Ovary (tissue), 9 donors: ENCODE data around the gene RAPH1. TPM values are rescaled to one million over a fixed set of nuclear protein-coding genes. Genes with fewer than 3 reads are reported as not detected.

Source experiments
- DNase-seq, 5 donors: peaks; one replicate each; pipeline ENCODE4 v3.0.0-alpha.2; 2019 to 2020
- H3K27ac ChIP-seq, 2 donors: fragments of 200-600 bp; one replicate each; pipeline versions ENCODE4 v1.5.1 to v1.8.0; 2019 to 2022
- H3K27me3 ChIP-seq: fragments of 200-600 bp; one replicate; pipeline ENCODE4 v1.8.0; 2022
- H3K36me3 ChIP-seq: fragments of 200-600 bp; sonication (generic); one replicate; pipeline ENCODE4 v1.5.1; 2019
- H3K4me1 ChIP-seq: one replicate; pipeline ENCODE4 v1.8.1; 2013; ENCODE audit warnings: mild to moderate bottlenecking, moderate library complexity; ENCODE audit not compliant: insufficient read depth
- H3K4me3 ChIP-seq: fragments of 200-600 bp; sonication (generic); one replicate; pipeline ENCODE4 v1.5.1; 2017
- H3K9me3 ChIP-seq, 2 donors: fragments of 200-600 bp in 1 of 2; sonication (generic) in 1 of 2; one replicate each; pipeline versions ENCODE4 v1.5.1 to v1.8.1; 2013 to 2019; ENCODE audit warnings: mild to moderate bottlenecking in 1 of 2, moderate library complexity in 1 of 2
- EP300 ChIP-seq: sonication (generic); formaldehyde crosslinking; IDR thresholded peaks from one replicate; pipeline ENCODE4 v1.6.1; 2017; ENCODE audit warnings: antibody characterized with exemption
- POLR2A ChIP-seq: fragments of 450-650 bp; IDR thresholded peaks from one replicate; pipeline ENCODE4 v1.6.1; 2017; ENCODE audit warnings: antibody characterized with exemption, mild to moderate bottlenecking, moderate library complexity
- WGBS, 3 donors: extraction: QIAGEN DNeasy Blood & Tissue Kit in 1 of 3; methylation state at CpG; one replicate each; pipeline versions ENCODE4 v1.1.5 to v1.1.7; 2013 to 2017; 5-methylcytosine and 5-hydroxymethylcytosine counted together
- intact Hi-C, 4 donors: fragments of 100-400 bp; cut with DNase I; formaldehyde crosslinking; loops; one replicate each; pipeline versions ENCODE4 v1.11.0 to v1.15.1; 2022 to 2023
- polyA plus RNA-seq, 2 donors: library from polyadenylated mRNA; stranded (reverse); fragments of 200-250 nt in 1 of 2; fragments of 350-450 nt in 1 of 2; fragmentation: Illumina TruSeq in 1 of 2; extraction: RNeasy Lipid Tissue Mini Kit (QIAGEN cat#74804) in 1 of 2; gene quantifications; one replicate each; pipeline ENCODE4 v1.2.3, GENCODE V29; 2013 to 2014
- total RNA-seq, 7 donors: library from RNA; depleted of rRNA in 2 of 7; stranded (reverse); fragments of >200 nt in 2 of 7; fragmentation: NEBNext Ultra II Directional in 3 of 7; extraction: Animal tissue kit (Norgen Biotek cat#: 25700) in 3 of 7; gene quantifications; one replicate each; pipeline versions ENCODE4 v1.1.0 to v1.2.4, GENCODE V29; 2016 to 2023
- TF ChIP-seq, protein P1 (sequence below), 3 donors: fragments of 450-650 bp in 2 of 3; fragments of 200-600 bp in 1 of 3; IDR thresholded peaks; one replicate each; pipeline versions ENCODE4 v1.5.1 to v1.8.0; 2016 to 2022; ENCODE audit warnings: antibody characterized with exemption in 3 of 3, mild to moderate bottlenecking in 1 of 3
- donor health status: DM: no; HTN: no; CAD: no; lungs with moderate emphysema.
- donor health status: DM: no; HTN: no; CAD: no.
- donor health status: Bipolar disorder and iron deficiency.
- donor health status: DM: yes; HTN: yes; CAD: no.
- donor health status: DM: no; HTN: no; CAD: no.
- donor health status: DM: yes; HTN: yes; CAD: no.

Gene RAPH1
- total and polyA plus RNA-seq, 9 donors, result 2.7 to 23.5 (median 10.5) TPM

DNA sequence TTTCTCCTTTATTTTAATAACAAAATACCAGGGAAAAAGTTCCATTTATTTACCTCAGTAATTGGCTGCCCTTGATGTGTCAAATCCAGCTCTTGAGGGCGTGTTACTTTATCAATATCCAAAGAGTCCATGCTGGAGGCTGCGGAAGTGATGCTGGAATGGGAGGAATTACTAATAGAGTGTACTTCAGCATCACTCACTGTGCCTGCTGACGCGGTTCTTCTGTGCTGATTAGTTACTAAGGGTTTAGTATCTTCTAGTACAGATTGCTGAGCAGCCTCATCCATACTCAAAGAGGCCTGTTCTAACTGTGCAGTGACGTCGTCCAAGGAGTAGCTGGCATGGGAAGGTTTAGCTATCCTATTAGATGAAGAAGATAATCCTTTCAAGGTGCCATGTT is 45.6 kb downstream of the RAPH1 start:
- H3K27me3 ChIP-seq, result no peaks in the 10 kb centered on the region
- no peaks in the 10 kb centered on the region for H3K36me3 ChIP-seq
- intact Hi-C loops, result loop anchor here in 1 of 4 donors (10.0 kb wide), 1 partner anchor 325 kb away; no protein-coding TSS in a partner anchor
- WGBS, 3 donors, result 92 to 95% (median 94%) methylated on average over 6 of the region's 6 CpGs
- TF ChIP-seq EP300 (no peak), POLR2A (no peak)
- TF ChIP-seq, protein P1, sequence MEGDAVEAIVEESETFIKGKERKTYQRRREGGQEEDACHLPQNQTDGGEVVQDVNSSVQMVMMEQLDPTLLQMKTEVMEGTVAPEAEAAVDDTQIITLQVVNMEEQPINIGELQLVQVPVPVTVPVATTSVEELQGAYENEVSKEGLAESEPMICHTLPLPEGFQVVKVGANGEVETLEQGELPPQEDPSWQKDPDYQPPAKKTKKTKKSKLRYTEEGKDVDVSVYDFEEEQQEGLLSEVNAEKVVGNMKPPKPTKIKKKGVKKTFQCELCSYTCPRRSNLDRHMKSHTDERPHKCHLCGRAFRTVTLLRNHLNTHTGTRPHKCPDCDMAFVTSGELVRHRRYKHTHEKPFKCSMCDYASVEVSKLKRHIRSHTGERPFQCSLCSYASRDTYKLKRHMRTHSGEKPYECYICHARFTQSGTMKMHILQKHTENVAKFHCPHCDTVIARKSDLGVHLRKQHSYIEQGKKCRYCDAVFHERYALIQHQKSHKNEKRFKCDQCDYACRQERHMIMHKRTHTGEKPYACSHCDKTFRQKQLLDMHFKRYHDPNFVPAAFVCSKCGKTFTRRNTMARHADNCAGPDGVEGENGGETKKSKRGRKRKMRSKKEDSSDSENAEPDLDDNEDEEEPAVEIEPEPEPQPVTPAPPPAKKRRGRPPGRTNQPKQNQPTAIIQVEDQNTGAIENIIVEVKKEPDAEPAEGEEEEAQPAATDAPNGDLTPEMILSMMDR (IDR thresholded peaks at IDR 0.05), result no peak
- no peak overlapping the region for H3K27ac ChIP-seq
- no peaks in the 10 kb centered on the region for H3K9me3 ChIP-seq
- no peaks in the 10 kb centered on the region for H3K4me1 ChIP-seq
- H3K4me3 ChIP-seq, result no peak overlapping the region
- DNase-seq, result no peak

DNA sequence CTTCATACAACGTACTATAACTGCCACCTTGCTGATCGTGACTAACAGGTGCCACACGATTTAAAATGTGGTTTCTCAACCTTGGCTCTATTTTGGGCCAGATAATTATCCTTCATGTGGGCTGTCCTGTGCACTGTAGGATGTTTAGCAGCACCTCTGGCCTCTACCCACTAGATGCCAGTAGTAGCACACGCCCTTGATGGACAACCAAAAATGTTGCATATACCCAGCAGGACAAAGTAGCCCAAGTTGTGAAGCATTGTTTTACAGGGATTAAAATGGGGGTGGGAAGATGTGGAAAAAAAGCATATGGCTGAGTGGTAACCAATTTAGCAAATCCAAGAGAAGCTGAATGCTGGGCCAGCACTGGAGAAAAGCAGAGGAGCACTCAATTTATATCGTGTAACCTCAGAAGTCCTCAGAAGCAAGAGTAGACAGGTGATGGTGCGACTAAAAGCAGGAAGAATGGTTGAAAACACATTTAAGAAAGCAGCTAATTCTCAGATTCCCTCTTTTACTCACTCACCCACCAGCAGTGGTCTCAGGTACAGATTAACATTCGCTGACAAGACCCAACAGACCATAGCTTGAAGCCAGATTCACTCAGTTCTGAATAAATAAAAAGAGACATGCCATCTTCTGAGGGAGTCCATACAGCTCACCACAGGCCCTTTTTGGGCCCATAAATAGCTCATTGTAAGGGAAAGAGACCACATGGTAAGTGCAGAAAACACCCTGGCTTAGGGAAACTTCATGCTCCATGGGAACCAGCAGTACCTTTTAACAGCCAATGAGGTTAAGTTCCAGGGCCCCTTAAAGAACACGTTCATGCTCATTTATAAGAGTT is 50.6 kb downstream of the RAPH1 start:
- Histone ChIP-seq H3K36me3 (no peaks in the 10 kb centered on the region), H3K4me1 (no peaks in the 10 kb centered on the region), H3K27ac (no peak overlapping the region), H3K9me3 (no peaks in the 10 kb centered on the region), H3K27me3 (no peaks in the 10 kb centered on the region), H3K4me3 (no peak overlapping the region)
- DNase-seq, result no peak
- WGBS, 3 donors, result 85 to 90% (median 89%) methylated on average over 8 of the region's 8 CpGs
- TF ChIP-seq EP300 (no peak), POLR2A (no peak)
- TF ChIP-seq, protein P1 (IDR thresholded peaks at IDR 0.05), result no peak
- intact Hi-C loops, result loop anchor here in 1 of 4 donors (10.0 kb wide), 1 partner anchor 330 kb away; no protein-coding TSS in a partner anchor

DNA sequence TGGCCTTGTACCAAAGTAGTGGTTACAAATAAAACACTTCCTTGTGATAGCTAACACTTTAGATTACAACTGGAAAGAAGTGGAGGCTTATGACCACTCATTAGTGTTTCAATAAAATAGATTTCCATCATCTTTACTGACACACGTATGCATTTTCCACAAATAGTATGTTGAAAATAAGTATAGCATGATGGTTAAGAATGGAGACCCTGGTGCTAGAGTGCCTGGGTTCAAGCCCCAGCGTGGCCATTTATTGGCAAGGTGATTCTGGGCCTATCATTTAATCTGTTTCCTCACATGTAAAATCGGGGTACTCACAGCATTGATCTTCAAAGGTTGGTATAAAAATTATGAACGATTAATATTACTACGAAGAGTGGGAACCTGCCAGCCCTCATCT is 54.5 kb downstream of the RAPH1 start:
- DNase-seq, result no peak
- TF ChIP-seq POLR2A (no peak), EP300 (no peak)
- TF ChIP-seq, protein P1 (IDR thresholded peaks at IDR 0.05), result no peak
- Histone ChIP-seq H3K4me3 (no peak overlapping the region), H3K4me1 (no peaks in the 10 kb centered on the region), H3K27ac (no peak overlapping the region), H3K27me3 (no peaks in the 10 kb centered on the region), H3K36me3 (no peaks in the 10 kb centered on the region), H3K9me3 (no peaks in the 10 kb centered on the region)
- intact Hi-C loops, result loop anchor here in 1 of 4 donors (10.0 kb wide), 1 partner anchor 334 kb away; no protein-coding TSS in a partner anchor
- WGBS, 3 donors, result 91 to 94% (median 92%) methylated on average over 5 of the region's 5 CpGs

DNA sequence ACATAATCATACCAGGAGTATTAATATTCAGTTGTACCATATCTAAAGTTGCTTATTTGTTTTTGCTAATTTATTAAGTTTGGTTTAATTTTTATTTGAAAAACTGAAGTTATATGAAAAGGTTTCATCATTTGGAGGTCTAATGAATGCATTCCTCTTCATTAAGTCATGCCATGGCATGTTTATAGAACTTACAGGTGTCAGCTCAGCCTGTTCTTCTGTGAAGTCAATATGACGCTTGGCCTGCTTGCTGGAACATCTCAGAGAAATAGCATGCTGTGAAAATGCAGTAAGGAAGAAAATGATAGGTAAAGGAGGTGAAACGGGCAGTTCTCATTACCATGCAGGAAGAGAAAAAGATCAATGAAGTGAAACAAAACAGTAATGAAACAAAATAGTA is 58.2 kb downstream of the RAPH1 start:
- Histone ChIP-seq H3K4me1 (no peaks in the 10 kb centered on the region), H3K4me3 (no peak overlapping the region), H3K27me3 (no peaks in the 10 kb centered on the region), H3K27ac (no peak overlapping the region), H3K36me3 (no peaks in the 10 kb centered on the region), H3K9me3 (no peaks in the 10 kb centered on the region)
- TF ChIP-seq, protein P1 (IDR thresholded peaks at IDR 0.05), result no peak
- TF ChIP-seq EP300 (no peak), POLR2A (no peak)
- intact Hi-C loops, result no loop called here
- DNase-seq, result no peak
- whole genome bisulfite sequencing, 3 donors, result 88 to 93% (median 89%) methylated on average over 2 of the region's 2 CpGs
